GM21717 (cell line): ENCODE results near the gene NAA38.

ENCODE experiments used
- ATAC-seq: cut with Tn5 transposase; IDR thresholded peaks from one replicate; pipeline ENCODE4 v1.9.1; 2021; ENCODE audit warnings: mild to moderate bottlenecking, moderate library complexity; ENCODE audit not compliant: unreplicated experiment

The NAA38 gene

DNA sequence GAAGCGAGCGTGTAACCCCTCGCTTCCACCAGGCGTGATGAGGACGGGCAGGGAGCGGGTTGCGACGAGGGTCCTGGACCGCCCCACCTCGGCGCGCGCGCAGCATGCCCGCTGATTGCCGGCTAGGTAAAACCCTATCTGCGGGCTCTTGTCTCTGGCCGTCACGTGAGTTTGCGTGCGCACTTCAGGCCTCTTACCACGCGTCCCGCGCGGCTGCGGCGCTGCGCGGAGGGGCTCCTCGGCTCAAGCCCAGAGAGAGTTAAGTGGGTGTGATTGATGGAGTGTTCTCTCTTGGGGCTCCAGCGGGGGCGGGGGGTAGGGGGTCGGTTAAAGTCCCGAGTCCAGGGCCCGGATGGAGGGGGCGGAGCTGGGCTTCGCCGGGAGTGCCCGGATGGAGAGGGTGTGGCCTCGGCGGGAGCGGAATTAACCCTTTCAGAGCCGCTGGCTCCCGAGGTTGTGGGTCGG lies 15.4 kb downstream of the NAA38 start:
- ATAC-seq = peak; percentile 17

- peak; percentile 5 for ATAC-seq
Observed at GRCh38 chr17:7841396-7841914, 15.9 kb downstream of the NAA38 start.

DNA sequence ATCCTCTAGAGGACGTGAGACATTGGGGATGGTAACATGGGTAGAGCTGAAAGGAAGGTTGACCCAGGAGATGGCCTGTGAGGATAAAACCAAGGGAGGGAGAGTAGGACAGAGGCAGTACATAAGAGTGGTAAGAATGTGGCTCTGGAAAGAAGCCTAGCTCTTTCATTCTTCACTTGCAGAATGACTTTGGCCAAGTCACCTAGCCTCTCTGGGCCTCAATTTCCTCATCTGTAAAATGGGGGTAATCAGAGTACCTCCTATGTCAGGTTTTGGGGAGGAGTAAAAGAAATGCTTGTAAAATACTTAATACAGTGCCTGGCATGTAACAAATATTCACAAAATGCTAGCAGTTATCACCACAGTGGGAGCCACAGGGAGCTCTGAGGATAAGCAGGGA lies 16.5 kb downstream of the NAA38 start:
- no peak for ATAC-seq

GRCh38 chr17:7840441-7840840 lies 16.9 kb downstream of the NAA38 start:
- ATAC-seq = no peak

DNA sequence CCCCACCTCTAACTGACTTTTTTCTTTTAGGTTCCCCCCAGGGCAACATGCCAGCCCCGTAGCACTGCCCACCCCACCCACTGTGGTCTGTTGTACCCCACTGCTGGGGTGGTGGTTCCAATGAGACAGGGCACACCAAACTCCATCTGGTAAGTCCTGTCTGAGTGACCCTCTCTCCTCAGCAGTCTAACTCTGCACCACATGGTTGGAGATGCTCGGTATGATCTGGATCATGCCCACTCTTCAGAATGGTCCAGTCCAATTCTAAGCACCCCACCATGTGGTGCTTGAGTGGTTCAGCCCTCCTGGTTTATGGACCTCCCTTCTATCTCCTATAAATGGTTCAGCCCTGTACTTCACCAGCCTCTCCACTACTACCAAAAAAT lies 17.5 kb downstream of the NAA38 start:
- ATAC-seq = no peak

DNA sequence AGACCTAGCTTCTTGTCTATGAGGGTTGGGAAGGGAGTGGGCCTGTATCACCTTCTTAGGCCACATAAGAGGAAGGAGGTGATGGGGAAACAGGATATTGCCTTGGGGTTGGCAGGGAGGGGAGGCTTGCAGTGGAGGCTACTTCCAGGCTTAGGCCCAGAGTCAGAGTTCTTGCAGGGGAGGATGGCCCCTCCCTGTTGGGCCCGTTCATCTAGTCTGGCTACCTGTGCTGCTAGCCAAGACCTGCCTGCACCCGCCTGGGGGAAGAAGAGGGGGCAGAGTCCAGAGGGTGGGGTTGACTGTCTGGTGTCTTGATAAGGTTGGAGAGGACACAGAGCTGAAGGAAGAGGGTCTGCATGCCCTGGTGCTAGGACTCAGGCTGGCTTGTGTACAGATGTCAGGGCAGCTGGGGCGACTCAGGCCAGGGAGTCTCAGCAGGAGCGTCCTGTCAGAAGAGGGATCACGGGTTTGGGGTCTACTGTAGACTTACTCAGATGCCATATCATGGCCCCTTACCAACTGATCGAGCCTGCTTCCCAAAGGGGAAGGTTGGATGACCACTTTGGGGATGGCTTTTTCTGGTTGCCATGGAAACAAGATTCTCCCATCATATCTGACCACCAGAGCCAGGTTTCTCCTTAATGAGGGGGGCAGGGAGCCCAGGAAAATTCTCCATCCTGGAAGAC lies 18.0 kb downstream of the NAA38 start:
- no peak for ATAC-seq

- ATAC-seq = no peak
Observed at GRCh38 chr17:7838090-7839075, 19.0 kb downstream of the NAA38 start.

DNA sequence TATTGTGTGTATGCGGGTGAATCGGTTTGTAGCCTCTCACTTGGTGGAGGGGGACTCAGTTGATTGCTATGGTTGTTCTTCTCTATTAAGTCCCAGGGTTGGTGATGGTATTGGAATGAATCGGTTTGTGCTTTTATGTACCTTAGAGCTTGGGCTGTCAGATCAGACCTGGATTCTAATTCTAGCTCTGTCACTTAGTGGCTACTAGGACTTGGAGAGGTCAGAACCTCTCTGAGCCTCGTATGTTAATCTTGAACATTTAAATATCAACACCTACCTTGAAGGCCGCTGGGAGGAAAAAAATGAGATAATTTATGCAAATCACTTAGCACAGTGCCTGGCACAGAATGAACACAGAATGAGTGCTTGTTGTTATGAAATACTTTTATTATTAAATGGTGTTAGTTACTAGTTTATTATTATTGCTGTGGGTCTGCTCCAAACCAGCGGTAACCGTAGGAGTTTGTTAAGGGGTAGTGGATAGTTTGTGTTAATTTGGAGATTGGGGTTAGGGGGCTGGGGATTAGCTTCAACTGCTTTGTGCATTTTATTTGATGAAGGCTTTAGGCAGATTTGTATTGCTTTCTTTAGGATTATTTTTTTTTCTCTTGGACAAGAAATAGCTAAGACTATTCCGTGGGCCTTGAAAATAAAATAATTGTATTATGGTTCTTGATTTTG lies 19.8 kb downstream of the NAA38 start:
- no peak for ATAC-seq

DNA sequence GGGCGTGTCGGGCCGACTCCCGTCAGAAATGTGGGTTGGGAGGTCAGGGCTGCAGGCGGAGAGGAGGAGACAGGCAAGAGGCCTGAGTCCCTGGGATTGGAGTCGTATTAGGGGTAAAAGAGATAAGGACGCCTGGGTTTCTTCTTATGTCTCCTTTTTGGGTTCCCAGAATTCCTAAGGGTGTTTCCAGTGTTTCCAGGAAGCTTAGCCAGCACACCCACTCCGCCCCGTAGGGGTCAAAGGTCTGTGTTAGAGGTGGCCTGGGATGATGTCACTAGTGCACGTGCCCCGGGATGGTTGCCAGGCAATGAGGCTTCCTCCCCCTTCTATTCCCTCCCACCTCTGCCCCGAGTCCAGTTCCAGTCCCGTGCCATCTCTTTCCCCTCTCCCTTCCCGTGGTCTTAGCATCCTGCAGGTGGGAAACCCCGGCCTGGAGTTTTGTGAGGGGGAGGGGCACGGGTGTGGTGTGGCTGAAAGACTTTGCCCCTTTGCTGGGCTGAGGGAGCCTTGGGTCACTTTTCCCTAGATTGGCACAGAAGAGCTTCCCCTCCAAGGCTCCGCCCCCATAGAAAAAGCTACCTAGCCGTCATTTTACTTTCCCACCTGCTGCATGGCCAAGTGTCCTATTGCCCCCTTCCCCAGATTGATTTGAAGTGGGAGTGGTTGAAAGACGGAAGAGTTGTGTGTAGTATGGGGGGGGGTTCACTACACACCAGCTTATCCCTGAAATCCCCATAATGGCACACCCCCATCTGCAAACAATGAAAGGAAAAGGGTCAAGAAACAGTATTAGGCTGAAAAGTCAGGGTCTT lies 20.6 kb downstream of the NAA38 start:
- no peak for ATAC-seq

- no peak for ATAC-seq
Observed at GRCh38 chr17:7835814-7836595, 21.4 kb downstream of the NAA38 start.

DNA sequence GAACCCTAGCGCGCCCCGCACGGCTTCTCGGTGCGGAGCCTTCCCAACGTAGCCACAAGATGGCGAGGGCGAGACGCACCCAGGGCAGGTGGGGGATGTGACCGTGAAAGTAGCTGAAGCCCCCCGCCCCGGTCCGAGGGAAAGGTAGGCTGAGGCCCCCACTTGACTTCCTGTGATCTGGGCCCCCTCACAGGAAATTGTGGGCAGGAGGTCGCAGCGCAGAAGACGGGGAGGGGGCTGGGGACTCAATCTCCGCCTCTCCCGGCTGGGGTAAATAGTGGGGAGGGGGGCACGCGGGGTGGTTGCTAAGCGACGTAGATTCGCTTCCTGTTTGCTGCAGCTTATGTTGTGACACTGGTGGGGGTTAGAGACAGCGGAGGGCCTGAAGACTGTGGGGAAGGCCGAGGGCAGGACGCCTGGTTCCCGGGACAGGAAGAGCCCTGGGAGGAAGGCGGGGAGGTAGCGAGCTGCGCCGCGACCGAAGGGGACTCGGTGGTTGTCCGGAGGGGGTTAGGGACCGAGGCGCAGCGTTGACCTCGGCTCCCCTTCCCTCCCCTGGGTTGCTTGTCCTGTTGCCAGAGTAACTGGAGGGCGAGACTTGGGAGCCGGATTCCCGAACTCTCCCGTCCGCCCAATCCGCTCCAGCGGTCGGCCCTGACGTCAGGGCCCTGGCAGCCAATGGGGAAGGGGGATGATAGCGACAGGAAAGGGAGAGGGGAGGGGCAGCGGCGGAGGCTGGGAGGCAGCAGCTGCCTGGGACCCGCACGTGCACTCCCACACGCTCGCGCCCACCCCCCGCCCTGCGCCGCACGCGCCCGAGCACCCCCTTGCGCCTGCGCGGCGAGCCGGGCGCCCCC lies 22.2 kb downstream of the NAA38 start:
- ATAC-seq = peak; percentile 25

- peak; percentile 7 for ATAC-seq
Observed at GRCh38 chr17:7834542-7834956, 22.8 kb downstream of the NAA38 start.

DNA sequence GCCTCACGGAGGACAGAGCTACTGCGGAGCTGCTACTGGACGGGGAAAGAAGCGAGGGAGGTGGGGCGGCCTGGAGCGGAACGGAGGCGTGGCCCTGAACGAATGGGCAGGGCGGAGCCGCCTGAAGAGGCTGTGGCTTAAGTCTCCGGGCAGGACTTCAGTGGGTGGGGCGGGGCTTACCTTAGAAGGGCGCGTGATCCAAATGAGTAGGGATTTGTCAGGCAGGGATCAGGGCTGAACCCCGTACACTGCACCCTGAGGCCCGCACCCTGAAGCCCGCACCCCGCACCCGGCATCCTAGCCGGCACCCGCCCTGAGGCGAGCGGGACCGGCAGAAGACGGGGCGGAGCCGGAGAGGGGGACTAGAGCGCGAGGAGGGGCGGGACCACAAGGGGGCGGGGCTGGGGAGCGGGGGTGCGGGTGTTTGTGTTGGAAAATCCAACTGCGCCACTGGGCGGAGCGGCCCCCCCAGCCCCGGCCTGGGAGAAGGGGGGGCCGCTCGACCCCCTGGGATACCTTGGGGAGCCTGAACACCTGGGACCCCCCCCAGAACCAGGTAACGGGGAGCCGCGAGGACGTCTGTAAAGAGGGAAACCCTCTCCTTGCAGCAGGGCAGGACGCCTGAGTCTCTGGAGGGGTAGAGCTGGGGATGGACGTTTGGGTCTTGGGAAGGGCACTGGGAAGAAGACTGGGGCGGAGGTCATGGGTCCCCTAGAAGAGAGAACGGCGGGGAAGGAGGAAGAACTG lies 23.4 kb downstream of the NAA38 start, which contains the start of gene KDM6B:
Gene KDM6B, plus strand, starts transcription at position 423 of the 747 bp plus-strand sequence. CDS start 11,338 bp downstream, outside the sequence.
- ATAC-seq = no peak

DNA sequence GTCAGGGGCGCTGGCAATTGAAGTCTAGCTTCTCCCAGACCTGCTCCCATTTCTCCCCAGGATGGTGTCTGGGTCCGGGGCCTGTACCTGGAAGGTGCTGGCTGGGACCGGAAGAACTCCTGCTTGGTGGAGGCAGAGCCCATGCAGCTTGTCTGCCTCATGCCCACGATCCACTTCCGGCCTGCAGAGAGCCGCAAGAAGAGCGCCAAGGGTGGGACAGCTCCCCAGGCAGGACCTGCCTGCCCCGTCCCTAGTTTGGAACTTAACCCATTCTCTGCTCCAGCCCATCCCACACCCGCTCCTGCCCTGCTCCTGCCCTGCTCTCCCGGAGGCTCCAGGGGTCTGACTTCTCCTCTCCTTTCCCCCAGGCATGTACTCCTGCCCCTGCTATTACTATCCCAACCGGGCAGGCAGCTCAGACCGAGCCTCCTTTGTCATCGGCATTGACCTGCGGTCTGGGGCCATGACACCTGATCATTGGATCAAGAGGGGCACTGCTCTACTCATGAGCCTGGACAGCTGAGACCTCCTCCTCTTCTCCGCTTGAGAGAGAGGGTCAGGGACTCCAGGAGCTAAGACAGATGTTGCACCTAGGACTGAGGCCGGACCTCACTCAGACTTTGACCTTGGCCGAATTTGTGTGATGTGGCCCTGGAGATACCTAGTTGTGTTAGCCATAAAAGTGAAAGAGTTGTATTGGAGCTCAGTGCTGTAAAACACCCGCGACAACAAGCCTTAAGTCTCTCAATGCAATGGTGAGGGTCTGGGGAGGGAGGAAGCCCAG lies 24.2 kb downstream of the NAA38 start:
- ATAC-seq = no peak

DNA sequence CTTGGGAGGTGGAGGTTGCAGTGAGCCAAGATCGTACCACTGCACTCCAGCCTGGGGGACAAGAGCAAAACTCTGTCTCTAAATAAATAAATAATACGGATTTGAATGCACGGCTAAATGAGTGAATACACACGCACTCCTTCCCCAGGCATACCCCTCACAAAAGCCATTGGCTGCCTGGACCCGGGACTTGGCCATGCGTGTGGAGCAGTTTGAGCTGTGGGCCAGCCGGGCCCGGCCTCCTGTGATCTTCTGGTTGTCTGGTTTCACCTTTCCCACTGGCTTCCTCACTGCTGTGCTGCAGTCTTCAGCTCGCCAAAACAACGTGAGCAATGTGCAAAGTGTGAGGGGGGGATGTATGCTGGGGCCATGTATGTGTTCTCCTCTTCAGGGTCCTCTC lies 24.9 kb downstream of the NAA38 start:
- no peak for ATAC-seq

DNA sequence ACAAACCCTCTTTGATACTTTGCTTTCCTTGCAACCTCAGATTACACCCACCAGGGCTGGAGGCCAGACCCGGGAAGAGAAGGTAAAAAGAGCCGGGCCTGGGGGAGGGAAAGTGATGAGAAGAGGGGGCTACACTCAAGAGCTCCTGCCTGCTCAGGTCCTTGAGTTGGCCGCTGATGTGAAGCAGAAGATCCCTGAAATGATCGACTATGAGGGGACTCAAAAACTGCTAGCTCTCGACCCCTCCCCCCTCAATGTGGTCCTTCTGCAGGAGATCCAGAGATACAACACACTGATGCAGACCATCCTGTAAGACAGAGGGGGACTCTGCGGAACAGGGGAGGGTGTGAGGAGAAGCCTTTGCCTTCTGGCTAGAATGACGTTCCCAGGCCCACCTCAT lies 26.1 kb downstream of the NAA38 start:
- ATAC-seq = no peak

DNA sequence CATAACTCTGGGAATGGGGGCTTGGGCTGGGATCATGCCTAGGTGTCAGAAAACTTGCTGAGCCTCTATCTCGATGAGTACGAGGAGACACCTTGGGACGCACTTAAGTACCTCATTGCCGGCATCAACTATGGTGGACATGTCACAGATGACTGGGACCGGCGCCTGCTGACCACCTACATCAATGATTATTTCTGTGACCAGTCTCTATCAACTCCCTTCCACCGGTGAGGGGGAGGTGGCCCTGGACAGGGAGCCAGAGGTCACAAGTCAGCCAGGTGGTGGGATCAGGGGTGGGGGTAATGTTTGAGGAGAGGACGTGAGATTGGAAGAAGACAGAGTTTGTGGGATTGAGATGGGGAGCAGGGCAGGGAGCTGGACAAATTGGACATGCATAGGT lies 26.7 kb downstream of the NAA38 start:
- no peak for ATAC-seq
